SK-N-SH (cell line): ENCODE measurements around the gene COL9A3. TPM values are rescaled to one million over a fixed set of nuclear protein-coding genes. Genes with fewer than 3 reads are reported as not detected.

ENCODE experiments used
- CTCF ChIA-PET: fragments of 300-600, 350-600 bp; formaldehyde crosslinking; extraction: SDS; loops from one replicate; lab custom pipeline; 2021; lab: Yijun Ruan, JAX
- POLR2A ChIA-PET: fragments of 350-600 bp; sonication (Branson Sonifier 250); formaldehyde crosslinking; extraction: SDS; loops from one replicate; lab custom pipeline; 2020; ENCODE audit warnings: antibody characterized with exemption, inconsistent platforms; lab: Yijun Ruan, JAX
- DNase-seq: peaks from one replicate; pipeline ENCODE4 v3.0.0; 2012
- H2AFZ ChIP-seq: fragments of 200-600 bp; sonication (generic); 2 replicates; pipeline ENCODE4 v1.8.1; 2016; ENCODE audit warnings: antibody characterized with exemption, mild to moderate bottlenecking, low read depth
- H3F3A ChIP-seq: fragments of 200-600 bp; sonication (generic); replicated peaks from 2 replicates; pipeline ENCODE3; 2016; ENCODE audit warnings: antibody characterized with exemption, mild to moderate bottlenecking; ENCODE audit not compliant: insufficient read depth
- H3K27ac ChIP-seq, 2 experiments: fragments of 200-500 bp in 1 of 2; fragments of 200-600 bp in 1 of 2; sonication (Bioruptor generic) in 1 of 2; sonication (generic), shearing (Covaris generic) in 1 of 2; 2 replicates each; pipeline versions ENCODE4 v1.5.1 to v1.6.1; 2014 to 2016; ENCODE audit warnings: low read depth in 2 of 2, inconsistent platforms in 1 of 2, low read length in 1 of 2, mild to moderate bottlenecking in 1 of 2, mixed read lengths in 1 of 2
- H3K27me3 ChIP-seq: fragments of 200-600 bp; sonication (generic), shearing (Covaris generic); 2 replicates; pipeline ENCODE4 v1.6.1; 2016; ENCODE audit warnings: mixed run types; ENCODE audit not compliant: insufficient read depth
- H3K36me3 ChIP-seq, 2 experiments: fragments of 200-500 bp in 1 of 2; fragments of 200-600 bp in 1 of 2; sonication (Bioruptor generic) in 1 of 2; sonication (generic) in 1 of 2; replicated peaks in 1 of 2; 2 replicates each; pipeline versions ENCODE3 to v1.5.1; 2014 to 2016; ENCODE audit warnings: low read length in 1 of 2, mild to moderate bottlenecking in 1 of 2; ENCODE audit not compliant: insufficient read depth in 2 of 2, control insufficient read depth in 1 of 2
- H3K4me1 ChIP-seq, 2 experiments: fragments of 200-500 bp in 1 of 2; fragments of 200-600 bp in 1 of 2; sonication (Bioruptor generic) in 1 of 2; sonication (generic), shearing (Covaris generic) in 1 of 2; 2 replicates each; pipeline versions ENCODE4 v1.5.1 to v1.6.1; 2014 to 2016; ENCODE audit warnings: low read depth in 1 of 2, low read length in 1 of 2, mixed run types in 1 of 2; ENCODE audit not compliant: insufficient read depth in 2 of 2, control insufficient read depth in 1 of 2
- H3K4me2 ChIP-seq: fragments of 200-600 bp; sonication (generic), shearing (Covaris generic); 2 replicates; pipeline ENCODE4 v1.6.1; 2017; ENCODE audit warnings: mixed run types
- H3K4me3 ChIP-seq, 2 experiments: fragments of 200-500 bp in 1 of 2; fragments of 200-600 bp in 1 of 2; sonication (Bioruptor generic) in 1 of 2; sonication (generic), shearing (Covaris generic) in 1 of 2; 2 replicates each; pipeline versions ENCODE4 v1.5.1 to v1.8.1; 2014 to 2016; ENCODE audit warnings: low read depth in 2 of 2, inconsistent platforms in 1 of 2, low read length in 1 of 2, mild to moderate bottlenecking in 1 of 2, mixed read lengths in 1 of 2, moderate library complexity in 1 of 2
- H3K79me2 ChIP-seq: fragments of 200-600 bp; sonication (generic); 2 replicates; pipeline ENCODE4 v1.8.1; 2017; ENCODE audit warnings: mild to moderate bottlenecking; ENCODE audit not compliant: insufficient read depth
- H3K9ac ChIP-seq: fragments of 200-600 bp; sonication (generic); 2 replicates; pipeline ENCODE4 v1.6.1; 2017; ENCODE audit warnings: mixed run types
- H3K9me2 ChIP-seq: fragments of 200-600 bp; sonication (generic); 2 replicates; pipeline ENCODE4 v1.6.1; 2017; ENCODE audit warnings: mixed run types
- H3K9me3 ChIP-seq: fragments of 200-600 bp; sonication (generic); 2 replicates; pipeline ENCODE4 v1.6.1; 2017; ENCODE audit warnings: mixed run types, mild to moderate bottlenecking, moderate library complexity
- H4K20me1 ChIP-seq: fragments of 200-600 bp; sonication (generic); 2 replicates; pipeline ENCODE4 v1.6.1; 2017; ENCODE audit warnings: mild to moderate bottlenecking, mixed run types; ENCODE audit not compliant: insufficient read depth
- EP300 ChIP-seq, 2 experiments: IDR thresholded peaks; 2 replicates each; pipeline versions ENCODE4 v1.4.0 to v1.6.1; 2012; ENCODE audit warnings: borderline replicate concordance in 1 of 2, low read depth in 1 of 2, low read length in 1 of 2
- MXI1 ChIP-seq: IDR thresholded peaks from 2 replicates; pipeline ENCODE4 v1.6.1; 2012; ENCODE audit warnings: mild to moderate bottlenecking, low read depth, low read length, improper control_type of control experiment
- NRF1 ChIP-seq: IDR thresholded peaks from 2 replicates; pipeline ENCODE4 v1.6.1; 2012; ENCODE audit warnings: low read depth, mild to moderate bottlenecking, low read length
- POLR2AphosphoS5 ChIP-seq: IDR thresholded peaks from 2 replicates; pipeline ENCODE4 v1.6.1; 2012; ENCODE audit warnings: low read depth, low read length
- RAD21 ChIP-seq: IDR thresholded peaks from 2 replicates; pipeline ENCODE4 v1.6.1; 2012; ENCODE audit warnings: mild to moderate bottlenecking, low read length
- RCOR1 ChIP-seq: fragments of 150-350 bp; IDR thresholded peaks from 2 replicates; pipeline ENCODE4 v1.6.1; 2017; ENCODE audit warnings: antibody characterized with exemption, low read length
- RFX5 ChIP-seq: IDR thresholded peaks from 2 replicates; pipeline ENCODE4 v1.6.1; 2012; ENCODE audit warnings: mild to moderate bottlenecking, improper control_type of control experiment, low read length
- TAF1 ChIP-seq: IDR thresholded peaks from 2 replicates; pipeline ENCODE4 v1.6.1; 2012; ENCODE audit warnings: low read depth, mild to moderate bottlenecking, low read length, moderate library complexity, borderline replicate concordance
- WGBS: methylation state at CpG from one replicate; pipeline ENCODE4 v1.1.6; 2017; ENCODE audit warnings: low lambda C conversion rate; 5-methylcytosine and 5-hydroxymethylcytosine counted together
- polyA plus RNA-seq, 3 experiments: library from polyadenylated mRNA; depleted of rRNA; stranded (reverse); fragments of >200 nt; gene quantifications; 2 replicates each; pipeline ENCODE4 v1.2.3, GENCODE V29; 2012
- TF ChIP-seq, protein P1 (sequence below): IDR thresholded peaks from 2 replicates; pipeline ENCODE4 v1.6.1; 2012; ENCODE audit warnings: mild to moderate bottlenecking, low read depth, low read length, moderate library complexity
- TF ChIP-seq, protein P2 (sequence below): IDR thresholded peaks from 2 replicates; pipeline ENCODE4 v1.4.0; 2012; ENCODE audit warnings: low read depth, borderline replicate concordance
- TF ChIP-seq, protein P3 (sequence below): fragments of 150-350 bp; IDR thresholded peaks from 2 replicates; pipeline ENCODE4 v1.6.1; 2016; ENCODE audit warnings: mild to moderate bottlenecking, low read depth, low read length
- TF ChIP-seq, protein P4 (sequence below): IDR thresholded peaks from 2 replicates; pipeline ENCODE4; 2012
- TF ChIP-seq, protein P5 (sequence below): IDR thresholded peaks from 2 replicates; pipeline ENCODE4 v1.4.0; 2012; ENCODE audit warnings: low read depth
- TF ChIP-seq, protein P6 (sequence below): fragments of 200-600 bp; sonication (generic); IDR thresholded peaks from 2 replicates; pipeline ENCODE4 v1.6.1; 2017; ENCODE audit warnings: antibody characterized with exemption, mild to moderate bottlenecking, moderate library complexity

COL9A3 gene
- polyA plus RNA-seq, 1 of the 3 experiments (the other 2 are of a cell fraction), result 2.5 TPM

DNA sequence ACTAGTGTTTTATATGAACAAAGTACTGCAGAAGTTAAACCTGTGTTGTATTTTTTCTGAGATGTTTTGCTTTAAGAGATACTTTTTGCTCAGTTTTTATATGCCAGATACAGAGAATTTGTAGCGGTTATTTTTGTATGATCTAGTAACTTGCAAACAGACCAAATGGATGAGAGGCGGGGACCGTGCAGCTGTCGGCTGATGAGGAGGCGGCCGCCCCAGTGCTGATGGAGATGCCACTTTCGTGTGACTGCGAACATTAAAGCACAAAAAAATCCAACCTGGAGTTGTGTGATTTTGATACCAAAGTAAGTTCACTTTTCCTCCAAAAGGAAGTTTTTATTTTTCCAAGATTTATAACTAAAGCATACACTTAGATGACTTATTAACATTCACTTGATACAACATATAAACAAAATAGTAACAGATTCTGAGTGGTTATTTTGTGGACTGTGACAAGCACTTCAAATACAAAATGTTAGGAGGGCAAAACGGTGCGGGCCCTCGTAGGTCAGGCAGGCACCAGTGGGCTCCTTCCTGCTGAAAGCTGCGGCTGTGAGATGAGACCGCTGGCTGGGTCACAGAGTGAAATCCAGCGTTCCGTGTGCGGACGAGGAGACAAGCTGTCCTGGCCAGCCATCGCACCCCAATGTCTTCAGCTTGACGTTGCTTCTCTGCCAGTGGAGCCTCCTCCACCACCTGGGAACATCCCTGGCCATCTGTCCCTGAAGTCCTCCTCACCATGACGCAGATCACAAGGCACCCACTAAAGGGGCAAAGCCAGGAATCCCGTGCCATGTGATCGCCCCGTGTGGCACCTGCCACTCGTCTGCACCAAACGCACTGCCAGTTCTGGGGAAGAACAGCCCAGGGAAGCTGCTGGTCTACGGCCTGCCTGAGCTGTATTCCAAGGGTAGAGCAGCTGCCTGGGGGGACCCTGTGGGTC, 16.3 kb upstream of the COL9A3 start:
- Histone ChIP-seq H3K4me2 (no peak overlapping the region), H2AFZ (no peak overlapping the region), H3K9ac (no peak overlapping the region), H3K9me3 (no peaks in the 10 kb centered on the region), H3K4me3 (no peak overlapping the region), H3K36me3 (peaks cover 19 to 35% of the 10 kb centered on the region in 2 experiments), H3F3A (peaks cover 17% of the 10 kb centered on the region), H3K27ac (no peak overlapping the region), H3K27me3 (no peaks in the 10 kb centered on the region), H3K79me2 (peaks cover 21% of the 10 kb centered on the region), H3K4me1 (peaks cover 6 to 18% of the 10 kb centered on the region in 2 experiments; a peak in 2 of 4 replicates), H4K20me1 (0 out of 2 replicates have a peak, but pooled peaks cover 8% of the 10 kb centered on the region), H3K9me2 (no peaks in the 10 kb centered on the region)
- 95% methylated on average over 25 of the region's 26 CpGs for WGBS
- DNase-seq, result no peak
- CTCF ChIA-PET, result interaction anchor here (1.0 kb wide), 1 partner anchor 15 kb away, joined by 4 read pairs; no protein-coding TSS in a partner anchor
- POLR2A ChIA-PET, result no interaction called here
- TF ChIP-seq, protein P1, sequence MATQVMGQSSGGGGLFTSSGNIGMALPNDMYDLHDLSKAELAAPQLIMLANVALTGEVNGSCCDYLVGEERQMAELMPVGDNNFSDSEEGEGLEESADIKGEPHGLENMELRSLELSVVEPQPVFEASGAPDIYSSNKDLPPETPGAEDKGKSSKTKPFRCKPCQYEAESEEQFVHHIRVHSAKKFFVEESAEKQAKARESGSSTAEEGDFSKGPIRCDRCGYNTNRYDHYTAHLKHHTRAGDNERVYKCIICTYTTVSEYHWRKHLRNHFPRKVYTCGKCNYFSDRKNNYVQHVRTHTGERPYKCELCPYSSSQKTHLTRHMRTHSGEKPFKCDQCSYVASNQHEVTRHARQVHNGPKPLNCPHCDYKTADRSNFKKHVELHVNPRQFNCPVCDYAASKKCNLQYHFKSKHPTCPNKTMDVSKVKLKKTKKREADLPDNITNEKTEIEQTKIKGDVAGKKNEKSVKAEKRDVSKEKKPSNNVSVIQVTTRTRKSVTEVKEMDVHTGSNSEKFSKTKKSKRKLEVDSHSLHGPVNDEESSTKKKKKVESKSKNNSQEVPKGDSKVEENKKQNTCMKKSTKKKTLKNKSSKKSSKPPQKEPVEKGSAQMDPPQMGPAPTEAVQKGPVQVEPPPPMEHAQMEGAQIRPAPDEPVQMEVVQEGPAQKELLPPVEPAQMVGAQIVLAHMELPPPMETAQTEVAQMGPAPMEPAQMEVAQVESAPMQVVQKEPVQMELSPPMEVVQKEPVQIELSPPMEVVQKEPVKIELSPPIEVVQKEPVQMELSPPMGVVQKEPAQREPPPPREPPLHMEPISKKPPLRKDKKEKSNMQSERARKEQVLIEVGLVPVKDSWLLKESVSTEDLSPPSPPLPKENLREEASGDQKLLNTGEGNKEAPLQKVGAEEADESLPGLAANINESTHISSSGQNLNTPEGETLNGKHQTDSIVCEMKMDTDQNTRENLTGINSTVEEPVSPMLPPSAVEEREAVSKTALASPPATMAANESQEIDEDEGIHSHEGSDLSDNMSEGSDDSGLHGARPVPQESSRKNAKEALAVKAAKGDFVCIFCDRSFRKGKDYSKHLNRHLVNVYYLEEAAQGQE, result no peak
- TF ChIP-seq, protein P2, sequence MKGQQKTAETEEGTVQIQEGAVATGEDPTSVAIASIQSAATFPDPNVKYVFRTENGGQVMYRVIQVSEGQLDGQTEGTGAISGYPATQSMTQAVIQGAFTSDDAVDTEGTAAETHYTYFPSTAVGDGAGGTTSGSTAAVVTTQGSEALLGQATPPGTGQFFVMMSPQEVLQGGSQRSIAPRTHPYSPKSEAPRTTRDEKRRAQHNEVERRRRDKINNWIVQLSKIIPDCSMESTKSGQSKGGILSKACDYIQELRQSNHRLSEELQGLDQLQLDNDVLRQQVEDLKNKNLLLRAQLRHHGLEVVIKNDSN, result no peak
- TF ChIP-seq MXI1, result no peak
- no peak for TF ChIP-seq EP300 (IDR thresholded peaks at IDR 0.05; ENCODE audit: borderline replicate concordance in 1 of 2, low read depth in 1 of 2, low read length in 1 of 2)
- TF ChIP-seq, protein P3, sequence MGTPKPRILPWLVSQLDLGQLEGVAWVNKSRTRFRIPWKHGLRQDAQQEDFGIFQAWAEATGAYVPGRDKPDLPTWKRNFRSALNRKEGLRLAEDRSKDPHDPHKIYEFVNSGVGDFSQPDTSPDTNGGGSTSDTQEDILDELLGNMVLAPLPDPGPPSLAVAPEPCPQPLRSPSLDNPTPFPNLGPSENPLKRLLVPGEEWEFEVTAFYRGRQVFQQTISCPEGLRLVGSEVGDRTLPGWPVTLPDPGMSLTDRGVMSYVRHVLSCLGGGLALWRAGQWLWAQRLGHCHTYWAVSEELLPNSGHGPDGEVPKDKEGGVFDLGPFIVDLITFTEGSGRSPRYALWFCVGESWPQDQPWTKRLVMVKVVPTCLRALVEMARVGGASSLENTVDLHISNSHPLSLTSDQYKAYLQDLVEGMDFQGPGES, result no peak
- TF ChIP-seq, protein P4, sequence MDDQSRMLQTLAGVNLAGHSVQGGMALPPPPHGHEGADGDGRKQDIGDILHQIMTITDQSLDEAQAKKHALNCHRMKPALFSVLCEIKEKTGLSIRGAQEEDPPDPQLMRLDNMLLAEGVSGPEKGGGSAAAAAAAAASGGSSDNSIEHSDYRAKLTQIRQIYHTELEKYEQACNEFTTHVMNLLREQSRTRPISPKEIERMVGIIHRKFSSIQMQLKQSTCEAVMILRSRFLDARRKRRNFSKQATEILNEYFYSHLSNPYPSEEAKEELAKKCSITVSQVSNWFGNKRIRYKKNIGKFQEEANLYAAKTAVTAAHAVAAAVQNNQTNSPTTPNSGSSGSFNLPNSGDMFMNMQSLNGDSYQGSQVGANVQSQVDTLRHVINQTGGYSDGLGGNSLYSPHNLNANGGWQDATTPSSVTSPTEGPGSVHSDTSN, result no peak
- TF ChIP-seq, protein P5, sequence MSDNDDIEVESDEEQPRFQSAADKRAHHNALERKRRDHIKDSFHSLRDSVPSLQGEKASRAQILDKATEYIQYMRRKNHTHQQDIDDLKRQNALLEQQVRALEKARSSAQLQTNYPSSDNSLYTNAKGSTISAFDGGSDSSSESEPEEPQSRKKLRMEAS, result no peak
- TF ChIP-seq RCOR1, result no peak
- TF ChIP-seq RFX5, result no peak
- TF ChIP-seq, protein P6, sequence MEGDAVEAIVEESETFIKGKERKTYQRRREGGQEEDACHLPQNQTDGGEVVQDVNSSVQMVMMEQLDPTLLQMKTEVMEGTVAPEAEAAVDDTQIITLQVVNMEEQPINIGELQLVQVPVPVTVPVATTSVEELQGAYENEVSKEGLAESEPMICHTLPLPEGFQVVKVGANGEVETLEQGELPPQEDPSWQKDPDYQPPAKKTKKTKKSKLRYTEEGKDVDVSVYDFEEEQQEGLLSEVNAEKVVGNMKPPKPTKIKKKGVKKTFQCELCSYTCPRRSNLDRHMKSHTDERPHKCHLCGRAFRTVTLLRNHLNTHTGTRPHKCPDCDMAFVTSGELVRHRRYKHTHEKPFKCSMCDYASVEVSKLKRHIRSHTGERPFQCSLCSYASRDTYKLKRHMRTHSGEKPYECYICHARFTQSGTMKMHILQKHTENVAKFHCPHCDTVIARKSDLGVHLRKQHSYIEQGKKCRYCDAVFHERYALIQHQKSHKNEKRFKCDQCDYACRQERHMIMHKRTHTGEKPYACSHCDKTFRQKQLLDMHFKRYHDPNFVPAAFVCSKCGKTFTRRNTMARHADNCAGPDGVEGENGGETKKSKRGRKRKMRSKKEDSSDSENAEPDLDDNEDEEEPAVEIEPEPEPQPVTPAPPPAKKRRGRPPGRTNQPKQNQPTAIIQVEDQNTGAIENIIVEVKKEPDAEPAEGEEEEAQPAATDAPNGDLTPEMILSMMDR, result no peak
- TF ChIP-seq NRF1, result no peak
- no peak for TF ChIP-seq POLR2AphosphoS5
- no peak for TF ChIP-seq RAD21
- no peak for TF ChIP-seq TAF1
